IPS-11a (cell line): ENCODE measurements around the gene XCR1.
"Not testable (repeated sequence)": the region's sequence is repeated elsewhere in the genome, so short reads cannot be mapped to it uniquely, and the experiment has no call there.

ENCODE experiments used
- H3K4me3 ChIP-seq: one replicate; pipeline ENCODE4 v1.5.1; 2013; ENCODE audit warnings: low read depth, low read length, control low read depth

XCR1 gene

GRCh38 chr3:46007280-46007679 is 20.0 kb downstream of the XCR1 start:
- no peak overlapping the region for H3K4me3 ChIP-seq

GRCh38 chr3:46006238-46007032 is 20.8 kb downstream of the XCR1 start:
- no peak overlapping the region for H3K4me3 ChIP-seq

GRCh38 chr3:46003706-46004105 is 23.6 kb downstream of the XCR1 start:
- H3K4me3 ChIP-seq, result not testable (repeated sequence)

- no peak overlapping the region for H3K4me3 ChIP-seq
Observed at GRCh38 chr3:46001178-46001577, 26.1 kb downstream of the XCR1 start.

- no peak overlapping the region for H3K4me3 ChIP-seq
Observed at GRCh38 chr3:45997942-45998341, 29.3 kb downstream of the XCR1 start.

GRCh38 chr3:45997499-45997898 is 29.8 kb downstream of the XCR1 start:
- H3K4me3 ChIP-seq, result not testable (repeated sequence)

GRCh38 chr3:45995236-45996192 is 31.8 kb downstream of the XCR1 start, which contains the start of gene FYCO1:
FYCO1 (minus strand) TSS chr3:45995824; CDS start chr3:45984910, 10,914 bp downstream.
- peak within 1 kb of the TSS; percentile 85 for H3K4me3 ChIP-seq

GRCh38 chr3:45994419-45995235 is 32.7 kb downstream of the XCR1 start:
- peak overlapping the region; percentile 85 for H3K4me3 ChIP-seq

GRCh38 chr3:45993421-45994027 is 33.8 kb downstream of the XCR1 start:
- H3K4me3 ChIP-seq, result no peak overlapping the region

- H3K4me3 ChIP-seq, result no peak overlapping the region
Observed at GRCh38 chr3:45992821-45993221, 34.5 kb downstream of the XCR1 start.

- H3K4me3 ChIP-seq, result no peak overlapping the region
Observed at GRCh38 chr3:45992133-45992729, 35.1 kb downstream of the XCR1 start.

GRCh38 chr3:45991341-45991740 is 35.9 kb downstream of the XCR1 start:
- H3K4me3 ChIP-seq, result no peak overlapping the region

GRCh38 chr3:45990181-45990580 is 37.1 kb downstream of the XCR1 start:
- H3K4me3 ChIP-seq, result no peak overlapping the region

- H3K4me3 ChIP-seq, result no peak overlapping the region
Observed at GRCh38 chr3:45988804-45989203, 38.5 kb downstream of the XCR1 start.

GRCh38 chr3:45988362-45988761 is 38.9 kb downstream of the XCR1 start:
- no peak overlapping the region for H3K4me3 ChIP-seq

GRCh38 chr3:45987368-45988291 is 39.7 kb downstream of the XCR1 start:
- no peak overlapping the region for H3K4me3 ChIP-seq

GRCh38 chr3:45986303-45986982 is 40.8 kb downstream of the XCR1 start:
- H3K4me3 ChIP-seq, result no peak overlapping the region

- no peak overlapping the region for H3K4me3 ChIP-seq
Observed at GRCh38 chr3:45985532-45986302, 41.6 kb downstream of the XCR1 start.
